ENCODE measurements around the gene BCAM.

GRCh38 chr19:44850641-44851109 is 41.8 kb downstream of the BCAM start:
- TF ChIP-seq CTCF (conservative IDR thresholded peaks at IDR 0.05; ENCODE audit: low read depth, low read length) (no peak), EZH2 (IDR thresholded peaks at IDR 0.05; ENCODE audit: low read length, unreplicated experiment) (no peak), EZH2phosphoT487 (IDR thresholded peaks at IDR 0.05; ENCODE audit: borderline replicate concordance, low read length) (no peak)
